GM19372 (cell line): ENCODE data around the gene SPARC.
"Not testable (repeated sequence)": the region's sequence is repeated elsewhere in the genome, so short reads cannot be mapped to it uniquely, and the experiment has no call there.

ENCODE experiments used
- ATAC-seq: cut with Tn5 transposase; IDR thresholded peaks from one replicate; pipeline ENCODE4 v1.9.1; 2021; ENCODE audit warnings: mild to moderate bottlenecking, low read depth, moderate library complexity; ENCODE audit not compliant: unreplicated experiment

The SPARC gene

GRCh38 chr5:151680944-151681427 is 5.7 kb downstream of the SPARC start:
- ATAC-seq = no peak

- not testable (repeated sequence) for ATAC-seq
Measured at GRCh38 chr5:151680156-151680505, 6.6 kb downstream of the SPARC start.

GRCh38 chr5:151679421-151680155 is 7.1 kb downstream of the SPARC start:
- no peak for ATAC-seq

GRCh38 chr5:151678713-151679112 is 8.0 kb downstream of the SPARC start:
- ATAC-seq = no peak

- ATAC-seq = no peak
Measured at GRCh38 chr5:151677776-151678545, 8.8 kb downstream of the SPARC start.

- ATAC-seq = no peak
Measured at GRCh38 chr5:151676719-151677118, 10.0 kb downstream of the SPARC start.

- no peak for ATAC-seq
Measured at GRCh38 chr5:151676314-151676712, 10.4 kb downstream of the SPARC start.

- no peak for ATAC-seq
Measured at GRCh38 chr5:151675611-151676313, 11.0 kb downstream of the SPARC start.

- no peak for ATAC-seq
Measured at GRCh38 chr5:151674626-151675610, 11.8 kb downstream of the SPARC start.

- ATAC-seq = no peak
Measured at GRCh38 chr5:151673421-151673820, 13.3 kb downstream of the SPARC start.

- ATAC-seq = no peak
Measured at GRCh38 chr5:151672516-151672915, 14.2 kb downstream of the SPARC start.

GRCh38 chr5:151671950-151672349 is 14.8 kb downstream of the SPARC start:
- no peak for ATAC-seq

- no peak for ATAC-seq
Measured at GRCh38 chr5:151670953-151671636, 15.6 kb downstream of the SPARC start.

GRCh38 chr5:151670083-151670686 is 16.5 kb downstream of the SPARC start:
- no peak for ATAC-seq

GRCh38 chr5:151667083-151667482 is 19.6 kb downstream of the SPARC start:
- no peak for ATAC-seq

GRCh38 chr5:151665613-151666012 is 21.1 kb downstream of the SPARC start:
- no peak for ATAC-seq

- ATAC-seq = no peak
Measured at GRCh38 chr5:151664694-151665585, 21.8 kb downstream of the SPARC start.

- no peak for ATAC-seq
Measured at GRCh38 chr5:151663617-151664293, 23.0 kb downstream of the SPARC start.
